ENCODE data around the gene TRRAP. TPM values are rescaled to one million over a fixed set of nuclear protein-coding genes. Genes with fewer than 3 reads are reported as not detected.

TRRAP gene
- total RNA-seq, 4 donors from 2014 or later = 19.7 to 62.3 (median 31.1) TPM

- Histone ChIP-seq H3K27me3 (no peaks in the 10 kb centered on the region), H3K4me3 (no peak overlapping the region), H3K4me1 (no peaks in the 10 kb centered on the region), H3K9me3 (no peaks in the 10 kb centered on the region), H3K27ac (no peak overlapping the region), H3K36me3 (no peaks in the 10 kb centered on the region)
- intact Hi-C loops (cut with DNase I; ENCODE audit: low total_unique reads) = no loop called here
- DNase-seq = no peak
- TF ChIP-seq POLR2A (IDR thresholded peaks at IDR 0.05) = no peak
- no peak for TF ChIP-seq CTCF (IDR thresholded peaks at IDR 0.05)
These were observed 15.5 kb upstream of the TRRAP start for GRCh38 chr7:98862716-98863420.

- no peak for DNase-seq
- no peak for TF ChIP-seq POLR2A (IDR thresholded peaks at IDR 0.05)
- no peak for TF ChIP-seq CTCF (IDR thresholded peaks at IDR 0.05)
- Histone ChIP-seq H3K4me3 (no peak overlapping the region), H3K9me3 (no peaks in the 10 kb centered on the region), H3K27me3 (no peaks in the 10 kb centered on the region), H3K4me1 (no peaks in the 10 kb centered on the region), H3K36me3 (no peaks in the 10 kb centered on the region), H3K27ac (no peak overlapping the region)
- intact Hi-C loops (cut with DNase I; ENCODE audit: low total_unique reads) = no loop called here
These were observed 14.7 kb upstream of the TRRAP start for GRCh38 chr7:98863601-98864000.

- Histone ChIP-seq H3K27ac (no peak overlapping the region), H3K36me3 (no peaks in the 10 kb centered on the region), H3K4me3 (no peak overlapping the region), H3K27me3 (no peaks in the 10 kb centered on the region), H3K9me3 (no peaks in the 10 kb centered on the region), H3K4me1 (peaks cover 0 to 6% of the 10 kb centered on the region in 2 donors)
- intact Hi-C loops (cut with DNase I; ENCODE audit: low total_unique reads) = no loop called here
- TF ChIP-seq POLR2A (IDR thresholded peaks at IDR 0.05) (no peak), CTCF (IDR thresholded peaks at IDR 0.05) (no peak)
- no peak for DNase-seq
These were observed 13.4 kb upstream of the TRRAP start for GRCh38 chr7:98864731-98865453.

GRCh38 chr7:98866351-98866750, 12.0 kb upstream of the TRRAP start:
- no peak for DNase-seq
- no peaks in the 10 kb centered on the region for H3K9me3 ChIP-seq
- intact Hi-C loops (cut with DNase I; ENCODE audit: low total_unique reads) = no loop called here
- H3K27ac ChIP-seq = no peak overlapping the region
- no peaks in the 10 kb centered on the region for H3K27me3 ChIP-seq
- no peaks in the 10 kb centered on the region for H3K36me3 ChIP-seq
- H3K4me3 ChIP-seq = no peak overlapping the region
- no peak for TF ChIP-seq CTCF (IDR thresholded peaks at IDR 0.05)
- no peak for TF ChIP-seq POLR2A (IDR thresholded peaks at IDR 0.05)
- peaks cover 0 to 7% of the 10 kb centered on the region in 2 donors for H3K4me1 ChIP-seq

- DNase-seq = no peak
- no peak overlapping the region for H3K27ac ChIP-seq
- peaks cover 0 to 7% of the 10 kb centered on the region in 2 donors for H3K4me1 ChIP-seq
- H3K36me3 ChIP-seq = no peaks in the 10 kb centered on the region
- no peaks in the 10 kb centered on the region for H3K9me3 ChIP-seq
- H3K4me3 ChIP-seq = no peak overlapping the region
- TF ChIP-seq CTCF (IDR thresholded peaks at IDR 0.05) = no peak
- intact Hi-C loops (cut with DNase I; ENCODE audit: low total_unique reads) = no loop called here
- H3K27me3 ChIP-seq = no peaks in the 10 kb centered on the region
These were observed 11.6 kb upstream of the TRRAP start for GRCh38 chr7:98866765-98867164.
